BLaER1 treated with 17β-estradiol and CSF1 and Interleukin-3, amounts not matched to agents 10 nM and 100 nM (cell line): ENCODE data around the gene POU6F2.
A peak's percentile ranks its signal among the peaks of the same experiment; 100 is the strongest.

Experiments
- H3K27ac ChIP-seq, 11 experiments: shearing (Covaris generic); formaldehyde crosslinking; 2 replicates each; pipeline ENCODE4 v1.8.1; 2022
- H3K27me3 ChIP-seq, 11 experiments: shearing (Covaris generic); formaldehyde crosslinking; 2 replicates each; pipeline ENCODE4 v1.8.1; 2022
- H3K36me3 ChIP-seq, 11 experiments: shearing (Covaris generic); formaldehyde crosslinking; 2 replicates each; pipeline ENCODE4 v1.8.1; 2022
- H3K4me1 ChIP-seq, 10 experiments: shearing (Covaris generic); formaldehyde crosslinking; 2 replicates each; pipeline ENCODE4 v1.8.1; 2022
- H3K4me2 ChIP-seq, 11 experiments: shearing (Covaris generic); formaldehyde crosslinking; 2 replicates each; pipeline ENCODE4 v1.8.1; 2022
- H3K4me3 ChIP-seq, 10 experiments: shearing (Covaris generic); formaldehyde crosslinking; 2 replicates each; pipeline ENCODE4 v1.8.1; 2022
- H3K9ac ChIP-seq, 11 experiments: shearing (Covaris generic); formaldehyde crosslinking; 2 replicates each; pipeline ENCODE4 v1.8.1; 2022
- H3K9me3 ChIP-seq, 11 experiments: shearing (Covaris generic); formaldehyde crosslinking; replicated peaks in 1 of 11; 2 replicates each; pipeline ENCODE4 v1.8.1; 2022
- H4K20me1 ChIP-seq, 11 experiments: shearing (Covaris generic); formaldehyde crosslinking; 2 replicates each; pipeline ENCODE4 v1.8.1; 2022
- Cebpa-rat ChIP-seq, 11 experiments: shearing (Covaris generic); IDR thresholded peaks; 2 replicates each; pipeline ENCODE4 v1.8.1; 2022

Gene POU6F2

GRCh38 chr7:39091774-39092173, 114.1 kb downstream of the POU6F2 start:
- H3K9me3 ChIP-seq, result no peaks in the 10 kb centered on the region
- no peaks in the 10 kb centered on the region for H3K27me3 ChIP-seq
- no peak overlapping the region for H3K9ac ChIP-seq
- no peak for TF ChIP-seq Cebpa-rat (IDR thresholded peaks at IDR 0.05)
- H4K20me1 ChIP-seq, result no peaks in the 10 kb centered on the region
- H3K4me2 ChIP-seq, result no peak overlapping the region
- no peaks in the 10 kb centered on the region for H3K36me3 ChIP-seq
- no peak overlapping the region for H3K4me3 ChIP-seq
- H3K4me1 ChIP-seq, result peaks cover 0 to 36% (median 23%) of the 10 kb centered on the region in 10 experiments; a peak in 18 of 20 replicates
- no peak overlapping the region for H3K27ac ChIP-seq

- Histone ChIP-seq H3K9ac (no peak overlapping the region), H3K9me3 (no peaks in the 10 kb centered on the region), H4K20me1 (no peaks in the 10 kb centered on the region), H3K27me3 (no peaks in the 10 kb centered on the region), H3K27ac (peak overlapping the region in 2 of 11 experiments; percentile 45 to 54; a peak in 2 of 22 replicates), H3K4me1 (peaks cover 14 to 44% (median 30%) of the 10 kb centered on the region in 10 experiments), H3K36me3 (no peaks in the 10 kb centered on the region), H3K4me2 (peak overlapping the region in 2 of 11 experiments; percentile 25 to 63; a peak in 2 of 22 replicates), H3K4me3 (no peak overlapping the region)
- no peak for TF ChIP-seq Cebpa-rat (IDR thresholded peaks at IDR 0.05)
Measured at GRCh38 chr7:39094731-39095130, 117.0 kb downstream of the POU6F2 start.

- H3K4me1 ChIP-seq, result peaks cover 23 to 46% (median 39%) of the 10 kb centered on the region in 10 experiments
- peak overlapping the region; percentile 2 to 63 (median 31); a peak in 15 of 22 replicates for H3K4me2 ChIP-seq
- TF ChIP-seq Cebpa-rat (IDR thresholded peaks at IDR 0.05), result no peak
- H3K4me3 ChIP-seq, result no peak overlapping the region
- no peak overlapping the region for H3K9ac ChIP-seq
- peak overlapping the region in 2 of 11 experiments; percentile 45 to 54; a peak in 1 of 22 replicates for H3K27ac ChIP-seq
- H3K9me3 ChIP-seq, result no peaks in the 10 kb centered on the region
- no peaks in the 10 kb centered on the region for H4K20me1 ChIP-seq
- no peaks in the 10 kb centered on the region for H3K27me3 ChIP-seq
- no peaks in the 10 kb centered on the region for H3K36me3 ChIP-seq
Measured at GRCh38 chr7:39095875-39096619, 118.3 kb downstream of the POU6F2 start.

- TF ChIP-seq Cebpa-rat (IDR thresholded peaks at IDR 0.05), result no peak
Measured at GRCh38 chr7:39098506-39098905, 120.8 kb downstream of the POU6F2 start.

GRCh38 chr7:39099146-39099545, 121.4 kb downstream of the POU6F2 start:
- H3K4me1 ChIP-seq, result peaks cover 23 to 44% (median 40%) of the 10 kb centered on the region in 10 experiments
- H3K27me3 ChIP-seq, result no peaks in the 10 kb centered on the region
- H3K27ac ChIP-seq, result peak overlapping the region in 3 of 11 experiments; percentile 43 to 44 (median 44); a peak in 5 of 22 replicates
- no peaks in the 10 kb centered on the region for H4K20me1 ChIP-seq
- H3K36me3 ChIP-seq, result no peaks in the 10 kb centered on the region
- no peak overlapping the region for H3K4me3 ChIP-seq
- peak overlapping the region; percentile 1 to 79 (median 63); a peak in 19 of 22 replicates for H3K4me2 ChIP-seq
- TF ChIP-seq Cebpa-rat (IDR thresholded peaks at IDR 0.05), result no peak
- H3K9me3 ChIP-seq, result no peaks in the 10 kb centered on the region
- no peak overlapping the region for H3K9ac ChIP-seq

More at GRCh38 chr7:39098506-39098905, 120.8 kb downstream of the POU6F2 start:
- Histone ChIP-seq H3K27me3 (no peaks in the 10 kb centered on the region), H3K36me3 (no peaks in the 10 kb centered on the region), H3K4me1 (peaks cover 23 to 44% (median 40%) of the 10 kb centered on the region in 10 experiments), H3K4me3 (no peak overlapping the region), H3K27ac (peak overlapping the region in 3 of 11 experiments; percentile 33 to 44 (median 43); a peak in 3 of 22 replicates), H3K4me2 (peak overlapping the region in 9 of 11 experiments; percentile 35 to 79 (median 64); a peak in 17 of 22 replicates), H3K9me3 (no peaks in the 10 kb centered on the region), H4K20me1 (no peaks in the 10 kb centered on the region), H3K9ac (no peak overlapping the region)

- Histone ChIP-seq H3K4me2 (peak overlapping the region; percentile 3 to 79 (median 63); a peak in 18 of 22 replicates), H3K9me3 (0 out of 22 replicates have a peak, but pooled peaks cover 0 to 3% (median 0%) of the 10 kb centered on the region in 11 experiments), H3K4me3 (no peak overlapping the region), H3K9ac (no peak overlapping the region; a peak in 1 of 22 replicates), H3K27ac (peak overlapping the region in 7 of 11 experiments; percentile 9 to 44 (median 35); a peak in 9 of 22 replicates), H3K36me3 (no peaks in the 10 kb centered on the region), H3K4me1 (peaks cover 14 to 44% (median 40%) of the 10 kb centered on the region in 10 experiments), H4K20me1 (no peaks in the 10 kb centered on the region), H3K27me3 (no peaks in the 10 kb centered on the region)
- no peak for TF ChIP-seq Cebpa-rat (IDR thresholded peaks at IDR 0.05)
Measured at GRCh38 chr7:39100270-39100669, 122.6 kb downstream of the POU6F2 start.

- peaks cover 4 to 33% (median 29%) of the 10 kb centered on the region in 10 experiments; a peak in 17 of 20 replicates for H3K4me1 ChIP-seq
- H3K9ac ChIP-seq, result no peak overlapping the region
- no peaks in the 10 kb centered on the region for H3K36me3 ChIP-seq
- H3K27ac ChIP-seq, result no peak overlapping the region
- 0 out of 22 replicates have a peak, but pooled peaks cover 0 to 3% (median 0%) of the 10 kb centered on the region in 11 experiments for H3K9me3 ChIP-seq
- no peak overlapping the region for H3K4me3 ChIP-seq
- TF ChIP-seq Cebpa-rat (IDR thresholded peaks at IDR 0.05), result no peak
- no peaks in the 10 kb centered on the region for H3K27me3 ChIP-seq
- no peak overlapping the region for H3K4me2 ChIP-seq
- no peaks in the 10 kb centered on the region for H4K20me1 ChIP-seq
Measured at GRCh38 chr7:39102234-39102633, 124.5 kb downstream of the POU6F2 start.

GRCh38 chr7:39105720-39106119, 128.0 kb downstream of the POU6F2 start:
- Histone ChIP-seq H3K9ac (no peak overlapping the region), H3K4me2 (no peak overlapping the region), H3K36me3 (no peaks in the 10 kb centered on the region), H4K20me1 (no peaks in the 10 kb centered on the region), H3K27ac (no peak overlapping the region), H3K4me3 (no peak overlapping the region), H3K9me3 (0 out of 22 replicates have a peak, but pooled peaks cover 0 to 3% (median 0%) of the 10 kb centered on the region in 11 experiments), H3K4me1 (peaks cover 0 to 7% (median 5%) of the 10 kb centered on the region in 10 experiments; a peak in 16 of 20 replicates), H3K27me3 (no peaks in the 10 kb centered on the region)
- no peak for TF ChIP-seq Cebpa-rat (IDR thresholded peaks at IDR 0.05)

GRCh38 chr7:39125846-39126245, 148.1 kb downstream of the POU6F2 start:
- H3K4me2 ChIP-seq, result no peak overlapping the region
- H4K20me1 ChIP-seq, result no peaks in the 10 kb centered on the region
- no peak for TF ChIP-seq Cebpa-rat (IDR thresholded peaks at IDR 0.05)
- no peak overlapping the region for H3K27ac ChIP-seq
- H3K27me3 ChIP-seq, result no peaks in the 10 kb centered on the region
- H3K4me3 ChIP-seq, result no peak overlapping the region
- H3K4me1 ChIP-seq, result no peaks in the 10 kb centered on the region
- no peak overlapping the region for H3K9ac ChIP-seq
- no peaks in the 10 kb centered on the region for H3K9me3 ChIP-seq
- no peaks in the 10 kb centered on the region for H3K36me3 ChIP-seq
